ENCODE results near the gene DOHH.

DNA sequence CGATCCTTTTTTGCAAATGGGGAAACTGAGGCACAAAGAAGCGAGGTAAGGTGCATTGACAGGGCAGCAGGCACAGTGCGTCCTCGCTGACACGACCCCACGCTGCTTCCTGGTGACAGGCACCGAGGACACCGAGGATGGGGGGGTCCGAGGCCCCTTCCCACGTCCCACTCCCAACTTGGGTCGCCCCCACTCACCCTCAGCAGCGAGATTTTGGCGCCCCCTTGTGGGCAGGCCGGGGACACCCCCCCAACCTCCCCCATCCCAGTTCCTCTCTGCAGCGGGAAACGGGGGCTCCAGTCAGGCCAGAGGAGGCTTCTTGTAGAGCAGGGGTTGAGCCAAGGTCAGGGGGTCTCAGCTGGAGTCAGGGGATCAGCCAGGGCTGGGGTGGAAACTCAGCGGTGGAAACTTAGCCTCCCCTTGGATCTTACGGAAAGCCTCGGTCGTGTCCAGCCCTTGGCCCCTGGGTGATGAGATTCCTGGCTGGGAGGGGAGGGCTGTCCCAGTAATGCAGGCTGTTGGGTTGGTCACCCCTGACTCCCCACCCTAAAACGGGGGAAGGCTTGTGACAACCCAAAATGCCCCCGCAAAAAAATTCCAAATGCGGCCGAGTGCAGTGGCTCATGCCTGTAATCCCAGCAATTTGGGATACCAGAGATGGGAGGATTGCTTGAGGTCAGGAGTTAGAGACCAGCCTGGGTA lies 28.4 kb downstream of the DOHH start:
- TF ChIP-seq ZNF274 (IDR thresholded peaks at IDR 0.05; ENCODE audit: low read depth, low read length) = no peak
- no peak for TF ChIP-seq YY1 (IDR thresholded peaks at IDR 0.05; ENCODE audit: insufficient read depth, insufficient read length)
